Measurements from ENCODE around the gene HTR7.
"Not testable (repeated sequence)": the region's sequence is repeated elsewhere in the genome, so short reads cannot be mapped to it uniquely, and the experiment has no call there.

The HTR7 gene

DNA sequence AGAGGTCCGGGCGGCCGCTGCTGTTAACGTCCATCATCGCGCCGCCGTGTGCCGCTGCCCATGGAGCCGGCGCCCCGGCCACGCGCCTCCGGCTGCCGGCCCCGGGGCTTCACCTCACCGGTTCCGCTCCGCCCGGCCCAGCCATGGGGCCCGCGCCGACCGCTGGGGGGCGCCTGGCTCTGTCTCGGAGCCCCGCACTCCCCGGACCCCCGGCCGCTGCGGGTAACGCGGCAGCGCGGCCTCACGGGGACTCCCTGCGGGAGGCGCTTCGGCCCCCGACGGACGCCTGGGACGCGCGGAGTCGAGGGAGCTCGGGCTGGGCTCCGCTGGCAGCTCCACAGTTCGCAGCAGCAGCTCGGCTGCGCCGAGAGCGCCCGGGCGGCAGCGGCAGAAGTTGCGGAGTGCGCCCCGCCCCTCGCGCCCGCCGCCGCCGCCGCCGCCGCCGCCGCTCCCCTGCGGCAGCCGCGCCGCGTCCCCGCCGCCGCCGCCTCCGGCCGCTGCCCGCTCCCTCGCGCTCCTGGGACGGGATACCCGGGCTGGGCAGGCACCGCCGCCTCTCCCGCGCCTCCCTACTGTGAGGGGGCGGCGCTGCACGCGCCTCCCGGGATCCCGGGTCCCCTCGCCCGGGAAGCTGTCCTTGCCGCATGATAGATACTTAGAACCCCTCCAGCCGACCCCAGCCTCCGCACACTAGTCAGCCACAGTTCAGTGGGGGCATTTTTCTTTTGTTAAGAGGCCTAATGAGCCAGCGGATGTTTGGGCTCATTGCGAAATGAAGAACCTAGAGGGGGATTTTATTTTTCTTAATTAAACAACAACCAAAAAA, at the start of gene HTR7:
TSS of gene HTR7 (minus strand) at position 405 of the 826 bp plus-strand sequence. CDS start at position 37, 368 bp downstream.
- DNase-seq: peak; percentile 51 to 61

DNA sequence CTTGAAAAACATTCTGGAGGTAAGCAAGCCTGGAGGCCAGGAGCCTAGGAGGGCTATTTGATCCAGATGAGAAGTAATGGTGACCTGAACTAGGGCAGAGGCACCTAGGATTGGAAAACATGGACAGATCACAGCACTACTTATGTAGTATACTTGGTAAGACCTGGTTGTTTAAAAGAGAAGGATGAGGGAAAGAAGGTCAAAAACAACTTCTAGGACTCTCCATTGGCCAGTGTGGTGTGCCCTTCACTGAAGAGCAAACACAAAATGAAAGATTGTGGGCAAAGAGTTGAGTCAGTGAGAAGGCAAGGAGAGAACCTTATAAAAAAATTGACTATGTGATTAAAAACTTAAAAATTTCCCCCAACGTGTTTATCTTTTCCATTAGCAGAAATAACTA, 48.8 kb upstream of the HTR7 start:
- DNase-seq: no peak

- no peak for DNase-seq
These were observed 48.1 kb upstream of the HTR7 start for GRCh38 chr10:90905925-90906324.

DNA sequence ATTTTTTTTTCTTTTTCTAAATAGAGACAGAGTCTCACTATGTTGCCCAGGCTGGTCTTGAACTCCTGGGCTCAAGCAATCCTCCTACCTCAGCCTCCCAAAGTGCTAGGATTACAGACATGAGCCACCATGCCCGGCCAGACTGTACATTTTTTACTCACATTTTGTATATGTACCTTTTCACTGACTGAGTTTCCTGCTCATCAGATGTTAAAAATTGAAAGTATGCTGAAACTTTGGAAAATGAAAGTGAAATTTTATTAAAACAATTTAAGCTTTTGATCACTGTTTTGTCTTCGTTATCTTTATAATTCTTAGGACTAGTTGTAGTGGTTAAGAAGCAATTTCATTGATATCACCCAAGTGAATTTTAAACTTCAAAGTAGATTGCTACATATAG, 39.1 kb upstream of the HTR7 start:
- DNase-seq: not testable (repeated sequence)

- DNase-seq: no peak
These were observed 35.4 kb upstream of the HTR7 start for GRCh38 chr10:90893190-90893589.

DNA sequence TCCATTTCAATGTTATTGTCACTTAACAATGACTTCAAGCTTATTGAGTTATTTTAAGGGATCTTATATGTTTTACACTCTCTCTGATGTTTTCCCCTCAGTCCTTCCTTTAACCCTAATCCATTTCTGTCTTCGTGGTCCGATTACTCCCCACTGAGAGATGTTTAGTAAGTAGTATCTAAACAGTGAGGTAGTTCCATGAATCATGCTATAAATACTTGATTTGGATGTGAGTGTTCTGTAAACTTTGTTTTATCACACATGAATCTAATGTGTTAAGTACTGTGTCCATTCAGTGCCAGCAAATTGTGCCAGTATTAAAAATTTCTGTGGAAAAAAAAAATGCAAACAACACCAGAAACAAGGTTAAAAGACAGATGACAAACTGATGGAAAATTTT, 32.5 kb upstream of the HTR7 start:
- no peak for DNase-seq

- DNase-seq: no peak
These were observed 31.8 kb upstream of the HTR7 start for GRCh38 chr10:90889636-90890035.

DNA sequence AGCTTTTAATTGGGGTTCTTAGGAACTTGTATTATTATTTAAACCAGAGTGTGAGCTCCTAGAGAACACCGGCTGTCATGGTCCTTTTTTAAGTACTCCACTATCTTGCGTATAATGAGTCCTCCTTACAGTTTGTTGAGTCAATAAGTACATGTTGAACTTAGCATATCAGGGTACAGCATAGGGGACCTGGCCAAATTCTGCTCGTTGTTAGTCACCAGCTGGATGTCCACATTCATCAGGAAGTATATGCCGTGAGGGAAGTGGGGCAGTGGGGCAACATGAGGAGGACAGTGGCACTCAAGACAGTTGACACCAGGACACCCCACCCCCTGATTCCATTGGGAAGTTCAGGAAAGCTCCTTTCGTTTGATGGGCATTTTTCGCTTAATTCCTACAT, 30.5 kb upstream of the HTR7 start:
- no peak for DNase-seq

- no peak for DNase-seq
These were observed 29.7 kb upstream of the HTR7 start for GRCh38 chr10:90887555-90887954.

GRCh38 chr10:90885176-90885575, 27.3 kb upstream of the HTR7 start:
- no peak for DNase-seq

GRCh38 chr10:90884431-90884830, 26.6 kb upstream of the HTR7 start:
- DNase-seq: no peak

- peak in 1 of 2 donors; percentile 56 for DNase-seq
These were observed 22.4 kb upstream of the HTR7 start for GRCh38 chr10:90880059-90880719.

- no peak for DNase-seq
These were observed 21.2 kb upstream of the HTR7 start for GRCh38 chr10:90879062-90879461.

DNA sequence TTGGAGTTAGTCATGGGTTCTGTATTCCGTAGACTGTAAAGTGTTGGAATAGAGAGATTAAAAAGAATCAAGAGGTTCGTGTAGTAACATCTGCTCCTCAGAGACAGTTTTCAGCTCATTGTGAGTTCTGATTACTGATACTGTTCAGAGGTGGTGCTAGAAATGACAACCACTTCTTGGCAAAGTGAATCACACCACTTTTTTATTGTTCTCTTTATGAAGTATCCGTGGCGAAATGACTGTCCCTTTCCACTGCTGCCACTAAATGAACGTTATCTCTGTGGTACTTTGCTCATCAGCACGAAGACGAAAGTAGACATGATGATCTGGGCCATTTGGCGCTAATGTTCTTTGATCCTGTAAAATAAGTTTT, 14.8 kb upstream of the HTR7 start:
- DNase-seq: no peak

- peak; percentile 82 to 83 for DNase-seq
These were observed 14.2 kb upstream of the HTR7 start, which contains the start of gene RPP30 for GRCh38 chr10:90871766-90872647. Gene RPP30 (plus strand): TSS chr10:90871974. CDS start chr10:90871987, 13 bp downstream.

DNA sequence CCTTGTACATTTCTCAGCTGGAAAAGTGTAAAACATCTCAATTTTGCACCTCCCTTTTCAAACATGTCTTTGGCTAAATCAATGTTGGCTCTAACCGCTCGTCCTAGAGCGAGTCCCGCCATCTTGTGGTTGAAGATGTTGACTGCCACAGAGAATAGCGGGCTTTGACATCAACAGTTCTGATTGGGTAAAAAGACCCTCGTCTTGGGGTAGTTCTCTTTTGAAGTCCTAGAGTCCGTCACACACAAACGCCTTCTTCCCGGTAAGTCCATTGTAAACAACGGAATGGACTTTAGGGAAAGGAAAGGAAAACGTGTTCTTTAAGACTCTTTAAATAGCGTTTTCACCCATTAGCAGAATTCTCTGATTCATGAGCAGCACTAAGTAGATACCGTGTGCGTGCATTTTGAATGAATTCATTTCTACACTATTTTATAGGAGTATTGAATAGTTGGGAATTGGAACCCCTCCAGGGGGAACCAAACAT, 13.5 kb upstream of the HTR7 start:
- DNase-seq: peak; percentile 49 to 62

DNA sequence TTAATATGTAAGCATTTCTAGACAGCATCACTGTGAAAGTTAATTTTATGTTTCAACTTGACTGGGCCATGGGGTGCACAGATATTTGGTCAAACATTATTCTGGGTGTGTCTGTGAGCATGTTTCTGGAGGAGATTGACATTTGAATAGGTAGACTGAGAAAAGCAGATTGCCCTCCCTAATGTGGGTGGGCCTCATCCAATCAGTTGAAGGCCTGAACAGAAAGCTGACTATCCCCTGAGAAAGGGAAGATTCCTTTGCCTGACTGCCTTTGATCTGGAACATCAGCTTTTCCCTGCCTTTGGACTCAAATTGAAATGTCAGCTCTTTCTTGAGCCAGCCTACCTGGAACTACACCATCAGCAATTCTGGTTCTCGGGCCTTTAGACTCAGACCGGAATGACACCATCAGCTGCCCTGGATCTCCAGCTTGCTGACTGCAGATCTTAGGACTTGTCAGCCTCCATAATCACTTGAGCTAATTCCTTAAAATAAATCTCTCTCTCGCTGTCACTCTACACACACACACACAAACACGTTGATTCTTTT, 8.3 kb upstream of the HTR7 start:
- no peak for DNase-seq

- DNase-seq: peak in 1 of 2 donors; percentile 24
These were observed 7.6 kb upstream of the HTR7 start for GRCh38 chr10:90865401-90865800.

- DNase-seq: peak in 1 of 2 donors; percentile 29
These were observed 5.2 kb upstream of the HTR7 start for GRCh38 chr10:90862908-90863514.

GRCh38 chr10:90860790-90861189, 3.0 kb upstream of the HTR7 start:
- DNase-seq: no peak

GRCh38 chr10:90859321-90859751, 1.5 kb upstream of the HTR7 start:
- DNase-seq: no peak

GRCh38 chr10:90858461-90858968, 676 bp upstream of the HTR7 start:
- DNase-seq: no peak
